ENCODE results near the gene IL36RN.

DNA sequence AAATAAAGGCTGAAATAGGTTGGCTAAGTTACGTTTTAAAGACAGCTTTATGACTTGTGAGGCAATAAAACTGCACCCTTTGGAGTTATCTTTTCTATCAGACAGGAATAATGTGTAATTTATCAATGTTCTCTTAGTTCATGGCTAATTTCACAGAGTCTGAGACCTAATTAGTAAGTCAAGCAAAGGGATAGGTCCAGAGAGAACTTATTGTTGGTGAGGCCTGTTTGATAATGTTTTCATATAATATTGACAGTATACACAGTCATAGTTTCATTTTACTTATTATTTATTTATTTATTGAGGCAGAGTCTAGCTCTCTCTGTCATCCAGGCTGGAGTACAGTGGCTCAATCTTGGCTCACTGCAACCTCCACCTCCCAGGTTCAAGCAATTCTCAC, 1.9 kb upstream of the IL36RN start:
- no peak for TF ChIP-seq POLR2A (IDR thresholded peaks at IDR 0.05)
- TF ChIP-seq, protein P1, sequence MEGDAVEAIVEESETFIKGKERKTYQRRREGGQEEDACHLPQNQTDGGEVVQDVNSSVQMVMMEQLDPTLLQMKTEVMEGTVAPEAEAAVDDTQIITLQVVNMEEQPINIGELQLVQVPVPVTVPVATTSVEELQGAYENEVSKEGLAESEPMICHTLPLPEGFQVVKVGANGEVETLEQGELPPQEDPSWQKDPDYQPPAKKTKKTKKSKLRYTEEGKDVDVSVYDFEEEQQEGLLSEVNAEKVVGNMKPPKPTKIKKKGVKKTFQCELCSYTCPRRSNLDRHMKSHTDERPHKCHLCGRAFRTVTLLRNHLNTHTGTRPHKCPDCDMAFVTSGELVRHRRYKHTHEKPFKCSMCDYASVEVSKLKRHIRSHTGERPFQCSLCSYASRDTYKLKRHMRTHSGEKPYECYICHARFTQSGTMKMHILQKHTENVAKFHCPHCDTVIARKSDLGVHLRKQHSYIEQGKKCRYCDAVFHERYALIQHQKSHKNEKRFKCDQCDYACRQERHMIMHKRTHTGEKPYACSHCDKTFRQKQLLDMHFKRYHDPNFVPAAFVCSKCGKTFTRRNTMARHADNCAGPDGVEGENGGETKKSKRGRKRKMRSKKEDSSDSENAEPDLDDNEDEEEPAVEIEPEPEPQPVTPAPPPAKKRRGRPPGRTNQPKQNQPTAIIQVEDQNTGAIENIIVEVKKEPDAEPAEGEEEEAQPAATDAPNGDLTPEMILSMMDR (IDR thresholded peaks at IDR 0.05) = no peak

Data from right lobe of liver (tissue), 4 donors.